NB4 (cell line): Measurements from ENCODE around the gene DLK1.

Experiments
- CTCF ChIP-seq: IDR thresholded peaks from one replicate; pipeline ENCODE4 v1.5.1; 2012; ENCODE audit warnings: low read depth, low read length
- POLR2A ChIP-seq: IDR thresholded peaks from 2 replicates; pipeline ENCODE4 v1.6.1; 2011; ENCODE audit warnings: mild to moderate bottlenecking; ENCODE audit not compliant: insufficient read length; ENCODE audit errors: extremely low read depth

GRCh38 chr14:100688051-100688450, 38.6 kb upstream of the DLK1 start:
- TF ChIP-seq CTCF (no peak), POLR2A (no peak)
